NCI-H2081 treated with DMSO at 0.1 percent for 48 hours (cell line): ENCODE measurements around the gene PIP4K2C.

Experiments
- DNase-seq: peaks from one replicate; lab custom pipeline; 2025; lab: John Stamatoyannopoulos, UW

Gene PIP4K2C

GRCh38 chr12:57621497-57622292 lies 30.7 kb downstream of the PIP4K2C start:
- DNase-seq: no peak

- DNase-seq: no peak
These were observed 31.6 kb downstream of the PIP4K2C start for GRCh38 chr12:57622293-57623245.

GRCh38 chr12:57623385-57623784 lies 32.4 kb downstream of the PIP4K2C start:
- no peak for DNase-seq

GRCh38 chr12:57623811-57624390 lies 32.9 kb downstream of the PIP4K2C start:
- DNase-seq: no peak

- no peak for DNase-seq
These were observed 33.6 kb downstream of the PIP4K2C start for GRCh38 chr12:57624441-57625220.

GRCh38 chr12:57625261-57626032 lies 34.5 kb downstream of the PIP4K2C start:
- DNase-seq: no peak

- DNase-seq: no peak
These were observed 35.3 kb downstream of the PIP4K2C start for GRCh38 chr12:57626111-57626920.

- no peak for DNase-seq
These were observed 36.0 kb downstream of the PIP4K2C start for GRCh38 chr12:57626921-57627445.

- DNase-seq: no peak
These were observed 36.7 kb downstream of the PIP4K2C start for GRCh38 chr12:57627501-57628279.

- DNase-seq: no peak
These were observed 37.5 kb downstream of the PIP4K2C start for GRCh38 chr12:57628280-57629191.

- DNase-seq: no peak
These were observed 39.0 kb downstream of the PIP4K2C start for GRCh38 chr12:57629897-57630471.

- DNase-seq: no peak
These were observed 40.0 kb downstream of the PIP4K2C start for GRCh38 chr12:57630891-57631433.

GRCh38 chr12:57631566-57632072 lies 40.6 kb downstream of the PIP4K2C start:
- no peak for DNase-seq

- no peak for DNase-seq
These were observed 41.3 kb downstream of the PIP4K2C start for GRCh38 chr12:57632073-57632957.

GRCh38 chr12:57632958-57633840 lies 42.2 kb downstream of the PIP4K2C start, which contains the start of gene B4GALNT1:
B4GALNT1 (minus strand) TSS chr12:57633201; CDS start chr12:57632132, 1,069 bp downstream.
- no peak for DNase-seq
